K562 (cell line): ENCODE data around the gene EOGT. TPM values are rescaled to one million over a fixed set of nuclear protein-coding genes. Genes with fewer than 3 reads are reported as not detected.

Source experiments
- ATAC-seq: fragments of 200-7000 bp; cut with Tn5 transposase; 3 replicates; pipeline ENCODE4 v1.9.1; 2020; ENCODE audit warnings: moderate library complexity
- BruUV-seq: library from RNA; stranded (reverse); fragments of 400-500 nt; replicated peaks from 2 replicates; lab custom pipeline; 2021; lab: Mats Ljungman, UMichigan
- CTCF ChIA-PET: fragments of 300-600 bp; formaldehyde crosslinking; extraction: SDS; loops from one replicate; lab custom pipeline; 2021; ENCODE audit warnings: low intra/inter-chr PET ratio; lab: Yijun Ruan, JAX
- POLR2A ChIA-PET: fragments of 300-600, 350-650 bp; sonication (Branson Sonifier 250); formaldehyde crosslinking; extraction: SDS; loops from one replicate; lab custom pipeline; 2021; ENCODE audit warnings: antibody characterized with exemption, inconsistent platforms; lab: Yijun Ruan, JAX
- DNase-seq, 4 experiments: peaks; one replicate each; pipeline versions ENCODE4 v3.0.0 to v3.0.0-alpha.2; 2011 to 2018; ENCODE audit warnings: low spot score in 3 of 4, mixed read lengths in 3 of 4; ENCODE audit errors: extremely low read depth in 1 of 4
- FAIRE-seq: peaks from 2 replicates; lab custom pipeline; 2011; peaks lifted over from hg19 to GRCh38; lab: Jason Lieb, UNC
- H2AFZ ChIP-seq: 2 replicates; pipeline ENCODE4 v1.6.0; 2011; ENCODE audit warnings: low read depth, low read length, control low read depth, inconsistent platforms
- H3K27ac ChIP-seq: fragments of 200-600 bp; 3 replicates; pipeline ENCODE4 v1.8.0; 2011; ENCODE audit warnings: low read depth, mild to moderate bottlenecking, control low read depth, inconsistent platforms, low read length, moderate library complexity, mixed read lengths; ENCODE audit errors: extremely low read depth
- H3K27me3 ChIP-seq, 2 experiments: fragments of 300-600 bp in 1 of 2; 2 replicates in 1 of 2; 3 replicates in 1 of 2; pipeline versions ENCODE4 v1.6.0 to v1.8.0; 2011; ENCODE audit warnings: inconsistent platforms in 2 of 2, low read length in 2 of 2, mild to moderate bottlenecking in 1 of 2, mixed read lengths in 1 of 2, moderate library complexity in 1 of 2; ENCODE audit not compliant: control insufficient read depth in 2 of 2, insufficient read depth in 2 of 2
- H3K36me3 ChIP-seq: fragments of 300-600 bp; 3 replicates; pipeline ENCODE4 v1.8.0; 2011; ENCODE audit warnings: mild to moderate bottlenecking, low read length, inconsistent platforms; ENCODE audit not compliant: control insufficient read depth, insufficient read depth
- H3K4me1 ChIP-seq, 2 experiments: fragments of 200-600 bp in 1 of 2; replicated peaks in 1 of 2; 2 replicates in 1 of 2; 3 replicates in 1 of 2; pipeline versions ENCODE4 v1.5.1 to v1.8.0; 2011; ENCODE audit warnings: inconsistent platforms in 2 of 2, low read length in 2 of 2, mild to moderate bottlenecking in 1 of 2, mixed read lengths in 1 of 2, moderate library complexity in 1 of 2; ENCODE audit not compliant: control insufficient read depth in 2 of 2, insufficient read depth in 2 of 2
- H3K4me2 ChIP-seq: 2 replicates; pipeline ENCODE4 v1.6.1; 2011; ENCODE audit warnings: low read length, control low read depth, inconsistent platforms, mixed read lengths; ENCODE audit not compliant: insufficient read depth
- H3K4me3 ChIP-seq: fragments of 200-600 bp; sonication (generic), shearing (Covaris generic); 2 replicates; pipeline ENCODE4 v1.5.1; 2016; ENCODE audit warnings: control low read depth, inconsistent platforms
- H3K79me2 ChIP-seq: fragments of 200-600 bp; 3 replicates; pipeline ENCODE4 v1.8.0; 2011; ENCODE audit warnings: low read length, inconsistent platforms; ENCODE audit not compliant: control insufficient read depth, insufficient read depth
- H3K9ac ChIP-seq, 2 experiments: 2 replicates each; pipeline versions ENCODE4 v1.6.0 to v1.6.1; 2011; ENCODE audit warnings: low read depth in 2 of 2, low read length in 2 of 2, control low read depth in 1 of 2, inconsistent platforms in 1 of 2, mild to moderate bottlenecking in 1 of 2, mixed read lengths in 1 of 2; ENCODE audit not compliant: insufficient read depth in 1 of 2
- H3K9me1 ChIP-seq: one replicate; pipeline ENCODE4 v1.6.0; 2011; ENCODE audit warnings: inconsistent platforms, mild to moderate bottlenecking, low read length, moderate library complexity; ENCODE audit not compliant: control insufficient read depth, insufficient read depth
- H3K9me3 ChIP-seq: replicated peaks from 2 replicates; pipeline ENCODE4 v1.5.1; 2011; ENCODE audit warnings: low read depth, low read length, inconsistent platforms; ENCODE audit not compliant: control insufficient read depth, insufficient read depth
- H4K20me1 ChIP-seq: replicated peaks from 2 replicates; pipeline ENCODE4 v1.6.1; 2011; ENCODE audit warnings: low read length, inconsistent platforms, mixed read lengths; ENCODE audit not compliant: control insufficient read depth, insufficient read depth
- CBX3 ChIP-seq, 2 experiments: IDR thresholded peaks; 1 replicate in 1 of 2; 2 replicates in 1 of 2; pipeline ENCODE4 v1.6.1; 2012; ENCODE audit warnings: inconsistent platforms in 2 of 2, low read length in 2 of 2, borderline replicate concordance in 1 of 2, control low read depth in 1 of 2
- FOXO4 ChIP-seq: fragments of 450-650 bp; formaldehyde crosslinking; IDR thresholded peaks from 2 replicates; pipeline ENCODE4 v1.4.0; 2020; ENCODE audit warnings: mild to moderate bottlenecking, moderate library complexity
- MLLT1 ChIP-seq, 2 experiments: fragments of 450-650 bp; IDR thresholded peaks; 2 replicates each; pipeline ENCODE4 v1.6.1; 2016
- MTA1 ChIP-seq: fragments of 450-650 bp; IDR thresholded peaks from 2 replicates; pipeline ENCODE4 v1.6.1; 2017; ENCODE audit warnings: borderline replicate concordance
- ZFP91 ChIP-seq: sonication (generic); formaldehyde crosslinking; IDR thresholded peaks from 2 replicates; pipeline ENCODE4 v1.8.0; 2022; ENCODE audit warnings: mild to moderate bottlenecking, missing genetic modification reagents
- ZNF592 ChIP-seq: fragments of 450-650 bp; IDR thresholded peaks from 2 replicates; pipeline ENCODE4 v1.6.1; 2017; ENCODE audit warnings: antibody characterized with exemption, mild to moderate bottlenecking
- WGBS: fragments of 100-300 bp; shearing (Covaris generic); methylation state at CpG from one replicate; pipeline ENCODE4 v1.1.6; 2016; ENCODE audit warnings: low coverage, mixed read lengths; ENCODE audit not compliant: insufficient coverage; ENCODE audit errors: missing lambda C conversion rate; 5-methylcytosine and 5-hydroxymethylcytosine counted together
- in situ Hi-C: fragments of 300-500 bp; cut with MboI; formaldehyde crosslinking; loops from 4 replicates; pipeline ENCODE4 v1.15.0; 2018; ENCODE audit warnings: inconsistent platforms, mixed read lengths
- intact Hi-C: fragments of 100-400 bp; cut with micrococcal nuclease; formaldehyde crosslinking; loops from 2 replicates; pipeline ENCODE4 v1.14.2; 2022
- polyA plus RNA-seq, 8 experiments: library from polyadenylated mRNA; depleted of rRNA in 4 of 8; stranded (reverse) in 5 of 8; unstranded in 3 of 8; fragments of >200 nt; fragmentation: Nextera tagmentation in 2 of 8; fragmentation: Illumina TruSeq in 1 of 8; extraction: Ambion mirVana in 2 of 8; extraction: Trizol in 1 of 8; gene quantifications; 2 replicates each; pipeline versions ENCODE4 v1.2.1 to v1.2.3, GENCODE V29; 2011 to 2014; ENCODE audit warnings: inconsistent platforms in 1 of 8, missing spikeins in 1 of 8
- total RNA-seq, 7 experiments: library from RNA; depleted of rRNA in 6 of 7; stranded (reverse); fragments of >200 nt in 6 of 7; fragmentation: Illumina TruSeq in 2 of 7; extraction: Trizol in 2 of 7; gene quantifications; 2 replicates each; pipeline versions ENCODE4 v1.2.1 to v1.2.3, GENCODE V29; 2011 to 2021; ENCODE audit warnings: low replicate concordance in 1 of 7
- TF ChIP-seq, protein P1 (sequence below): conservative IDR thresholded peaks from 2 replicates; pipeline ENCODE4 v1.6.1; 2011; ENCODE audit warnings: low read depth, mild to moderate bottlenecking, low read length; ENCODE audit not compliant: control insufficient read depth

EOGT gene
- total and polyA plus RNA-seq, 9 of the 15 experiments (the other 6 are each of a cell fraction or from before 2014, with no cell fraction given) = 3.6 to 17.9 (median 7.4) TPM

DNA sequence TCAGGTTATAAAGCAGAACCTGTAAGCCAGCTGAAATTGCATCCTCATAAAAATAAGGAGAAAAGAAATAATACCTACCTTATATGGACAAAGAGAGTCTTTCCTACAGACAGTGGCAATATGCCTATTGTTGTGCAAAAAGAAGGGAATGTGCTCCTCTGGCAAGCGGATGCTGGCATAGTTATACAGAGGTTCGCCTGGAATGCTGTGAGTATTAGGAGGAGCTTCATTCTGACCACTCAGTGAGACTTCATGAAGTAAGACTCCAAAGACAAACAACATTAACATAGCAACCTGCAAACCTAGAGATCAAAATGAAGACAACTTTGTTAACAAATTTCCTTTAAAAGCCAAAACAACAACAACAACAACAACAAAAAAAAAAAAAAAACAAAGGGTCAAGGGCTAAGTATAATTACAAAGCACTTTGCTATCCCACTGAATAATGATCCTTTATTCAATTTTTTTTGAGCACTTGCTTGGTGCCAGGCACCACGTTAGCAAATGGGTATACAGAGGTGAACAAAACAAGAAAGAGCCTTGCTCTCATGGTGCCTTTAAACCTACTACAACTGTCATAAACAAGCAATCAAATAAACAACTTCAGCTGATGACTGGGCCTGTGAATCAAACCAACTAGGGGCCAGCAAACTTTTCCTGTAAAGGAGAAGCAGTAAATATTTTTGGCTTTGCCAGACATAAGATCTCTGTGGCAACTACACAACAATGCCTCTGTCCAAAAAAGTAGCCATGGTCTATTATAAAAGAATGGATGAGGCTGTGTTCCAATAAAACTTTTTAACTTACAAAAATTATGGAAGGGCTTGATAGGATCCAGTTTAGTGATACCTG is 3.7 kb downstream of the EOGT start (continued):
- no peak for TF ChIP-seq ZNF592
- TF ChIP-seq, all 486 proteins: peak for 0

DNA sequence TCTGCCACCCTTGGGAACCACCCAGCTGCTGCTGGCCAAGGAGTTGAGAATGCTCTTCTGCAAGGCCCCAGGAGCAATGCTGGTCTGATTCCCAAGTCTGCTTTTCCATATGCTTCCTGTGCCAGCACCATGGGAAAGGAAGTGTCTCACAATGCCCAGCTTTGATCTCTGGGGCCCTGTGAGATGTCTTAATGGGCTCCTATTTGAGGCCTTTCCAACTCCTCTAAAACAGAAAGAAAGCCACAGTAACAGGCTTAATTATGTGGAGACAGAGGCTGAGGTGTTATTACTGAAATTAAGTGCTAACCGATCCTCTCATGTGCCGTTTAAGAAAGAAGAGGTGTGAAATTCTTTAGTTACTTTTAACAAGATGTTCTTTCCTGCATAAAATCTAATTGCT is 4.5 kb downstream of the EOGT start:
- WGBS = 100% methylated on average over 1 of the region's 2 CpGs
- TF ChIP-seq, protein P1, sequence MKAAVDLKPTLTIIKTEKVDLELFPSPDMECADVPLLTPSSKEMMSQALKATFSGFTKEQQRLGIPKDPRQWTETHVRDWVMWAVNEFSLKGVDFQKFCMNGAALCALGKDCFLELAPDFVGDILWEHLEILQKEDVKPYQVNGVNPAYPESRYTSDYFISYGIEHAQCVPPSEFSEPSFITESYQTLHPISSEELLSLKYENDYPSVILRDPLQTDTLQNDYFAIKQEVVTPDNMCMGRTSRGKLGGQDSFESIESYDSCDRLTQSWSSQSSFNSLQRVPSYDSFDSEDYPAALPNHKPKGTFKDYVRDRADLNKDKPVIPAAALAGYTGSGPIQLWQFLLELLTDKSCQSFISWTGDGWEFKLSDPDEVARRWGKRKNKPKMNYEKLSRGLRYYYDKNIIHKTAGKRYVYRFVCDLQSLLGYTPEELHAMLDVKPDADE = no peak
- TF ChIP-seq ZFP91 (CRISPR knock-in tag) = no peak
- TF ChIP-seq MTA1 = no peak
- no peak for TF ChIP-seq MLLT1 (IDR thresholded peaks at IDR 0.05)
- no peak for TF ChIP-seq CBX3 (IDR thresholded peaks at IDR 0.05; ENCODE audit: borderline replicate concordance in 1 of 2, low read length in 2 of 2)
- TF ChIP-seq FOXO4 = no peak

More for the DNA sequence above, 4.5 kb downstream of the EOGT start:
- no TSS peak for BruUV-seq
- H4K20me1 ChIP-seq = no peaks in the 10 kb centered on the region
- no peaks in the 10 kb centered on the region for H3K27me3 ChIP-seq
- no peak overlapping the region for H3K4me3 ChIP-seq
- FAIRE-seq = no peak
- H3K9ac ChIP-seq = no peak overlapping the region
- no peak for ATAC-seq
- DNase-seq = no peak
- intact Hi-C loops = no loop called here
- H3K4me2 ChIP-seq = no peak overlapping the region
- peaks cover 4% of the 10 kb centered on the region; the same call in 2 of the 3 replicates for H3K79me2 ChIP-seq
- ChIA-PET POLR2A (interaction anchor here (0.7 to 1.9 kb wide), 3 partner anchors 13 to 137 kb away, joined by 3 to 5 read pairs (median 4); no protein-coding TSS in a partner anchor), CTCF (no interaction called here)
- in situ Hi-C loops = no loop called here
- no peaks in the 10 kb centered on the region for H3K9me3 ChIP-seq
- no peak overlapping the region for H2AFZ ChIP-seq
- no peak overlapping the region for H3K27ac ChIP-seq
- H3K9me1 ChIP-seq = no peaks in the 10 kb centered on the region
- H3K36me3 ChIP-seq = peaks cover 65% of the 10 kb centered on the region; the same call in 2 of the 3 replicates
- H3K4me1 ChIP-seq = peaks cover 5 to 16% of the 10 kb centered on the region in 2 experiments; a peak in 1 of 5 replicates
